Upper lobe of right lung (tissue), 1 donor: ENCODE measurements around the gene WDR19. TPM values are rescaled to one million over a fixed set of nuclear protein-coding genes. Genes with fewer than 3 reads are reported as not detected.

Experiments
- ATAC-seq: fragments of 200-7000 bp; cut with Tn5 transposase; one replicate; pipeline ENCODE4 v1.9.1; 2020; ENCODE audit warnings: mild to moderate bottlenecking, moderate library complexity
- DNase-seq: peaks from one replicate; pipeline ENCODE4 v3.0.0-alpha.2; 2020
- H3K27ac ChIP-seq: fragments of 200-600 bp; one replicate; pipeline ENCODE4 v1.8.0; 2022
- H3K27me3 ChIP-seq: fragments of 200-600 bp; one replicate; pipeline ENCODE4 v1.8.0; 2022; ENCODE audit warnings: mild to moderate bottlenecking
- H3K36me3 ChIP-seq: fragments of 200-600 bp; one replicate; pipeline ENCODE4 v1.8.0; 2022
- H3K4me1 ChIP-seq: fragments of 200-600 bp; one replicate; pipeline ENCODE4 v1.8.0; 2022
- H3K4me3 ChIP-seq: fragments of 200-600 bp; one replicate; pipeline ENCODE4 v1.8.0; 2022; ENCODE audit warnings: mild to moderate bottlenecking
- H3K9me3 ChIP-seq: fragments of 200-600 bp; one replicate; pipeline ENCODE4 v1.8.0; 2022
- intact Hi-C: fragments of 100-400 bp; cut with DNase I; formaldehyde crosslinking; loops from one replicate; pipeline ENCODE4 v1.11.0; 2022
- total RNA-seq: library from RNA; stranded (reverse); fragmentation: NEBNext Ultra II Directional; extraction: Animal tissue kit (Norgen Biotek cat#: 25700); gene quantifications from one replicate; pipeline ENCODE4 v1.2.1, GENCODE V29; 2021
- TF ChIP-seq, protein P1 (sequence below): fragments of 200-600 bp; IDR thresholded peaks from one replicate; pipeline ENCODE4 v1.8.0; 2022; ENCODE audit warnings: antibody characterized with exemption
- donor health status: DM: no; HTN: yes; CAD: no; lungs with severe emphysema.

WDR19 gene
- total RNA-seq, 1 donor from 2014 or later: 32.9 TPM

DNA sequence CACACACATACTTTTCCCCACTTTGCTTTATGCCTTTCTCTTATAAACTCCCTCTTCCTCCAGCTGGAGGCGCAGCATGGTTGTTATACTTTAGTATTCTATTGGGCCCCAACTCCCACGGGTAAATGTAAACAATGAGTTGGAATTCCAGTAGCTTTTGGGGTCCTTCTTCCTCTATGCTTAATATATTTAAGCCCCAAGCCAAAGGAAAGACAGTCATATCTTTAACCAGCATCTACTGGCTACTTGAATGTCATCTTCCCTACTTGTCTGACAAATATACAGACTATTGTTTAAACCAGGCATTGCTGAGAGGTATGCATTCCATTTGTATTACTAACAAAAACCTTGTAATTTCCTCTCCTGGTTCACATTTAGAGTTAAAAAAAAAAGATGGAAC, 72.9 kb downstream of the WDR19 start:
- no peaks in the 10 kb centered on the region for H3K4me1 ChIP-seq
- ATAC-seq (no peak), DNase-seq (no peak)
- intact Hi-C loops: no loop called here
- H3K4me3 ChIP-seq: no peak overlapping the region
- peaks cover 13% of the 10 kb centered on the region for H3K36me3 ChIP-seq
- H3K27ac ChIP-seq: no peak overlapping the region
- TF ChIP-seq, protein P1, sequence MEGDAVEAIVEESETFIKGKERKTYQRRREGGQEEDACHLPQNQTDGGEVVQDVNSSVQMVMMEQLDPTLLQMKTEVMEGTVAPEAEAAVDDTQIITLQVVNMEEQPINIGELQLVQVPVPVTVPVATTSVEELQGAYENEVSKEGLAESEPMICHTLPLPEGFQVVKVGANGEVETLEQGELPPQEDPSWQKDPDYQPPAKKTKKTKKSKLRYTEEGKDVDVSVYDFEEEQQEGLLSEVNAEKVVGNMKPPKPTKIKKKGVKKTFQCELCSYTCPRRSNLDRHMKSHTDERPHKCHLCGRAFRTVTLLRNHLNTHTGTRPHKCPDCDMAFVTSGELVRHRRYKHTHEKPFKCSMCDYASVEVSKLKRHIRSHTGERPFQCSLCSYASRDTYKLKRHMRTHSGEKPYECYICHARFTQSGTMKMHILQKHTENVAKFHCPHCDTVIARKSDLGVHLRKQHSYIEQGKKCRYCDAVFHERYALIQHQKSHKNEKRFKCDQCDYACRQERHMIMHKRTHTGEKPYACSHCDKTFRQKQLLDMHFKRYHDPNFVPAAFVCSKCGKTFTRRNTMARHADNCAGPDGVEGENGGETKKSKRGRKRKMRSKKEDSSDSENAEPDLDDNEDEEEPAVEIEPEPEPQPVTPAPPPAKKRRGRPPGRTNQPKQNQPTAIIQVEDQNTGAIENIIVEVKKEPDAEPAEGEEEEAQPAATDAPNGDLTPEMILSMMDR: no peak
- no peaks in the 10 kb centered on the region for H3K27me3 ChIP-seq
- no peaks in the 10 kb centered on the region for H3K9me3 ChIP-seq

DNA sequence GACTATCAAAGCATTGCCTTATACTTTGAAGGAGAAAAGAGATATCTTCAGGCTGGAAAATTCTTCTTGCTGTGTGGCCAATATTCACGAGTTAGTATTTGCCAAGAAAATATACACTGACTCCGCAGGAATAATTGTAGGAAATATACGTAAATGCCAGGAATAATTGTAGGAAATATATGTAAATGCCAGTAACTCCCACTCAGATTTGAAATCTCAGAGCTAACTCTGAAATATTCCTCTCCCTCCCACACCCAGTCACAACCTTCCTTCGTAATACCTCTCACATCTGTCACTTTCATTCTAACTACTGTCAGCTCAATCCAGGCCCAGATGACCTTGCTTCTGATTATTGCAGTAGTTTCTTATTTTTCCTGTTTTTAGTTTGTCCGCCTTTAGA, 73.5 kb downstream of the WDR19 start:
- H3K9me3 ChIP-seq: no peaks in the 10 kb centered on the region
- no peaks in the 10 kb centered on the region for H3K27me3 ChIP-seq
- no peak overlapping the region for H3K4me3 ChIP-seq
- H3K4me1 ChIP-seq: no peaks in the 10 kb centered on the region
- no peak overlapping the region for H3K27ac ChIP-seq
- peaks cover 13% of the 10 kb centered on the region for H3K36me3 ChIP-seq
- TF ChIP-seq, protein P1: no peak
- DNase-seq (no peak), ATAC-seq (no peak)
- intact Hi-C loops: no loop called here

DNA sequence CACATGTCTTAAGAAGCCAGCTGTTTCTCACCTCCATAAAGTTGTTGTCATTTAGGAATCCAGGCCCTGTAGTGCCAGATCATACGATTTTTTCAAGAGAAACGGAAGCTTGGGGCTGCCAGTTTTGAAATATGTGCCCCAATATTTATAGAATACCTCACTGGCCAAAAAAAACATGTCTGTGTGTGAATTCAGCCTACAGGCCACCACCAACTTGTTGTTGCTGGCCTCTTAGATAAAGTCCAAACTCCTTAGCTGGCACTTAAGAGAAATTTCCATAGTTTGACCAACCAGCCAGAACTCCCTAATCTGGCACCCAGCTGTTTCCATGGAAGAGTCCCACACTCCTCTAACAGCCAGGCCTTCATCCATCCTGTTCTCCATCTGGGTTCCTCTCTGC, 74.1 kb downstream of the WDR19 start:
- H3K4me3 ChIP-seq: no peak overlapping the region
- H3K27me3 ChIP-seq: no peaks in the 10 kb centered on the region
- TF ChIP-seq, protein P1: no peak
- H3K4me1 ChIP-seq: no peaks in the 10 kb centered on the region
- no peak overlapping the region for H3K27ac ChIP-seq
- H3K36me3 ChIP-seq: peaks cover 13% of the 10 kb centered on the region
- DNase-seq: no peak
- H3K9me3 ChIP-seq: no peaks in the 10 kb centered on the region
- no peak for ATAC-seq
- intact Hi-C loops: no loop called here

DNA sequence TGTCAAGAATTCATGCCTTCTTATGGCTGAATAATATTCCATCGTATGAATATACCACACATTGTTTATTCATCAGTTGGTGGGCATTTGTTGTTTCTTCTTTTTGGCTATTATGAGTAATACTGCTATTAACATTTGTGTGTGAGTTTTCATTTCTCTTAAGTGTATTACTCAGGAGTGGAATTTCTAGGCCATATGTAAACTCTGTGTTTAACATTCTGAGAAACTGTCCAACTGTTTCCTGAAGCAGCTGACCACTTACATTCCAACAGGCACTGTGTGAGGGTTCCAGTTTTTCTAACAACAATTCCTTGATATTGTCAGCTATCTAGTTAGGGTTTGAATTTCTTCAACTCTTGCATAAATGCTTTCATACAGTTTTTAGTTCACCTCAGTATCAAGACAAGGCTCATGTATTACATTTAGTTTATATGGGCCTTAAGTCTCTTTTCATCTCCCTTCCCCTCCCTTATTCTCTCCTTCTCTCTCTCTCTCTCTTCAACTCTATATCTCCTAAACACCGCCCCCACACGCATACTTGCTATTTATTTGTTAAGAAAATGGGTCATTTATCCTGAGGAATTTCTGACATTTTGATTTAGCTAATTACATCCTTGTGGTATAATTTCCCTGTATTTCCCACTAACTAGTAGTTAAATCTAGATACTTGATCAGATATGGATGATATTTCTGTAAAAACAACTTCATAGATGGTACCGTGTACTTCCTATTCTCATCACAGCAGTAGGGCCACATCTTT, 77.4 kb downstream of the WDR19 start:
- no peak for ATAC-seq
- Histone ChIP-seq H3K27ac (no peak overlapping the region), H3K36me3 (peaks cover 18% of the 10 kb centered on the region), H3K27me3 (no peaks in the 10 kb centered on the region), H3K4me1 (no peaks in the 10 kb centered on the region), H3K4me3 (no peak overlapping the region), H3K9me3 (no peaks in the 10 kb centered on the region)
- TF ChIP-seq, protein P1: no peak
- intact Hi-C loops: no loop called here
- DNase-seq: no peak

DNA sequence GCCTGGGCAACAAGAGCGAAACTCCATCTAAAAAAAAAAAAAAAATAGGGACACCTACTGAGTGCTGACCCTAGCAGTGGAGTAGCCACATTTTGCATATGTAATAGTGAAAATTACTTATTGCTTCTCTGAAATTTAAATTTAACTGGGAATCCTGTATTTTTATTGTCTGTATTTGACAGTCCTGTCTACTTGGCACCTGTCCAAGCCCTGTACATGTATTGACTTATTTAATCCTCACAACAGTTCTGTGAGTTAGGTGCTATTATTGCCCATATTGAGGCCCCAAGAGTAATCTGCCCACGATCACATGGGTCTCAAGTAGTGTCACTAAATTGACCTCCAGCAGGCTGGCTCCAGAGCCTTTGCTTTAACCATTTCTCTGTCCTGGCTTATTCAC, 81.6 kb downstream of the WDR19 start:
- Histone ChIP-seq H3K27ac (no peak overlapping the region), H3K36me3 (peaks cover 32% of the 10 kb centered on the region), H3K27me3 (no peaks in the 10 kb centered on the region), H3K9me3 (no peaks in the 10 kb centered on the region), H3K4me3 (no peak overlapping the region), H3K4me1 (no peaks in the 10 kb centered on the region)
- no peak for DNase-seq
- TF ChIP-seq, protein P1: no peak
- intact Hi-C loops: no loop called here
- ATAC-seq: no peak
